Karpas-422 (cell line): ENCODE results near the gene SDR42E2. TPM values are rescaled to one million over a fixed set of nuclear protein-coding genes. Genes with fewer than 3 reads are reported as not detected.

Experiments used
- DNase-seq: peaks from one replicate; pipeline ENCODE4 v3.0.0-alpha.2; 2015
- H2AFZ ChIP-seq: fragments of 200-600 bp; sonication (generic); 2 replicates; pipeline ENCODE4 v1.6.1; 2014; ENCODE audit warnings: antibody characterized with exemption, low read length, mixed read lengths
- H3K27ac ChIP-seq: fragments of 200-600 bp; sonication (generic); 2 replicates; pipeline ENCODE4 v1.5.1; 2014; ENCODE audit warnings: mild to moderate bottlenecking, low read length, moderate library complexity
- H3K27me3 ChIP-seq: fragments of 200-600 bp; sonication (generic); 2 replicates; pipeline ENCODE4 v1.6.1; 2014; ENCODE audit warnings: low read length, mixed read lengths
- H3K36me3 ChIP-seq: fragments of 200-600 bp; sonication (generic); 2 replicates; pipeline ENCODE4 v1.6.1; 2014; ENCODE audit warnings: low read length, mixed read lengths; ENCODE audit not compliant: insufficient read depth
- H3K4me1 ChIP-seq: fragments of 200-600 bp; sonication (generic); 2 replicates; pipeline ENCODE4 v1.6.1; 2014; ENCODE audit warnings: mild to moderate bottlenecking, low read length, mixed read lengths
- H3K4me2 ChIP-seq: fragments of 200-600 bp; sonication (generic); 2 replicates; pipeline ENCODE4 v1.6.1; 2014; ENCODE audit warnings: low read length, low read depth, mild to moderate bottlenecking; ENCODE audit not compliant: poor library complexity, severe bottlenecking
- H3K4me3 ChIP-seq: fragments of 200-600 bp; sonication (generic); 2 replicates; pipeline ENCODE4 v1.5.1; 2014; ENCODE audit warnings: mild to moderate bottlenecking, antibody characterized with exemption, low read length, mixed read lengths
- H3K79me2 ChIP-seq: fragments of 200-600 bp; sonication (generic); 2 replicates; pipeline ENCODE4 v1.6.1; 2014; ENCODE audit warnings: mild to moderate bottlenecking, low read length, mixed read lengths
- H3K9ac ChIP-seq: fragments of 200-600 bp; sonication (generic); 2 replicates; pipeline ENCODE4 v1.6.0; 2014; ENCODE audit warnings: low read length
- H3K9me2 ChIP-seq: fragments of 200-600 bp; sonication (generic), shearing (Covaris generic); replicated peaks from 2 replicates; pipeline ENCODE4 v1.6.0; 2014; ENCODE audit warnings: mild to moderate bottlenecking, low read length, moderate library complexity; ENCODE audit not compliant: insufficient read depth
- H3K9me3 ChIP-seq: fragments of 300-700, 200-600 bp; sonication (generic); 2 replicates; pipeline ENCODE4 v1.6.1; 2014; ENCODE audit warnings: low read length, mixed read lengths
- H4K20me1 ChIP-seq: fragments of 200-600 bp; sonication (generic); 2 replicates; pipeline ENCODE4 v1.6.1; 2014; ENCODE audit warnings: mild to moderate bottlenecking, antibody characterized with exemption, low read length, low read depth; ENCODE audit not compliant: insufficient read depth
- total RNA-seq: library from RNA; depleted of rRNA; stranded (reverse); fragments of >200 nt; shearing (Covaris generic); gene quantifications from 2 replicates; pipeline ENCODE4 v1.2.3, GENCODE V29; 2014; ENCODE audit warnings: low replicate concordance

Gene SDR42E2
- total RNA-seq, 1 experiment from 2014 or later = not detected

- H4K20me1 ChIP-seq = no peaks in the 10 kb centered on the region
- H3K9ac ChIP-seq = peak overlapping the region; percentile 70
- H3K27me3 ChIP-seq = no peaks in the 10 kb centered on the region
- H3K4me2 ChIP-seq = peak overlapping the region; percentile 93
- peak overlapping the region; percentile 65 for H3K4me3 ChIP-seq
- peak; percentile 99 for DNase-seq
- no peaks in the 10 kb centered on the region for H3K9me2 ChIP-seq
- peaks cover 39% of the 10 kb centered on the region for H3K4me1 ChIP-seq
- peak overlapping the region; percentile 70 for H3K27ac ChIP-seq
- no peaks in the 10 kb centered on the region for H3K79me2 ChIP-seq
- H2AFZ ChIP-seq = peak overlapping the region; percentile 50; the same call in 1 of the 2 replicates
- H3K36me3 ChIP-seq = no peaks in the 10 kb centered on the region
- no peaks in the 10 kb centered on the region for H3K9me3 ChIP-seq
Observed at GRCh38 chr16:22190776-22191531, 28.6 kb downstream of the SDR42E2 start.

- H3K4me1 ChIP-seq = peaks cover 40% of the 10 kb centered on the region
- peak overlapping the region; percentile 70 for H3K27ac ChIP-seq
- H4K20me1 ChIP-seq = no peaks in the 10 kb centered on the region
- peak overlapping the region; percentile 65 for H3K4me3 ChIP-seq
- peak; percentile 71 for DNase-seq
- H3K36me3 ChIP-seq = no peaks in the 10 kb centered on the region
- H3K4me2 ChIP-seq = peak overlapping the region; percentile 93
- H3K79me2 ChIP-seq = no peaks in the 10 kb centered on the region
- H3K9me2 ChIP-seq = no peaks in the 10 kb centered on the region
- no peaks in the 10 kb centered on the region for H3K27me3 ChIP-seq
- no peaks in the 10 kb centered on the region for H3K9me3 ChIP-seq
- peak overlapping the region; percentile 70 for H3K9ac ChIP-seq
- H2AFZ ChIP-seq = peak overlapping the region; percentile 83
Observed at GRCh38 chr16:22191532-22192260, 29.4 kb downstream of the SDR42E2 start.

DNA sequence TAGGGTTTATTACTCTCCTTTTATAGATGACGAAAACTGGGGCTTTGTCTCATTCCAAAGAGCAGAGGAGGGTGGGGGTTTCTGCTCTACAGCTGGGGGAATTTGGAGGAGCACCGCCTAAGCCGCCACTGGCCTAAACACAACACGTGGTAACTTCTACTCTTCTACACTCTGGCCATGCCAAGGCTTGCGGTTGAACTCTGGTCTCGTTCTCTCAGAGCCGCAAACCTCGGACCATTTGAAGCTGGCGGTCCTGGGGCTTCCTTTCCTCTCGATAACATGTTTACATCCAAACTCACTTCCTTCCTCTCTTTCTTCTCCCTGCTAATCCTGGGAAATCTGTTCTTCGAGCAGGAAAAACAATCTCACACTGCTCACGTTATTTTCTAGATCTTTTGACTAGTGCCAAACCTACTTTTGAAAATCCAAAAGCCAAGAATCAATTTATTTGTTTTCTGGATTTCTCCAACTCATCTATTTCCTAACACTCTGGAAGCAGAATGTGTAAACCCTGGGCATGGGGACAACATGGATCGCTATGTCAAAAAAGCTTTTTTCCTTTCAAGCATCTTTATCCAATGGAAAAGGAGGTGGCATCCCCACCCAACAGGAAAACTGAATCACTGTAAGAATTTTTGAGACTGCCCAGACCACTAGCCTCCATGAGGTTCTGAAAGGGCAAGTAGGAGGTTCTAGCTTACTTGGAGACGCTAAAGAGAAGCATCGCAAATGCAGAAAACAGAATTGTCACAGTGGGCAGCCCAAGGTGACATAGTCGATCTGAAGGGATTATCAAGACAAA is 30.2 kb downstream of the SDR42E2 start:
- Histone ChIP-seq H2AFZ (peak overlapping the region; percentile 83), H3K4me3 (peak overlapping the region; percentile 65), H3K79me2 (no peaks in the 10 kb centered on the region), H3K27me3 (no peaks in the 10 kb centered on the region), H3K36me3 (no peaks in the 10 kb centered on the region), H3K4me1 (peaks cover 39% of the 10 kb centered on the region), H3K27ac (peak overlapping the region; percentile 70; the same call in 1 of the 2 replicates), H4K20me1 (no peaks in the 10 kb centered on the region), H3K9me2 (no peaks in the 10 kb centered on the region), H3K4me2 (peak overlapping the region; percentile 93), H3K9me3 (no peaks in the 10 kb centered on the region), H3K9ac (peak overlapping the region; percentile 70)
- no peak for DNase-seq

GRCh38 chr16:22193063-22193411 is 30.7 kb downstream of the SDR42E2 start:
- Histone ChIP-seq H4K20me1 (no peaks in the 10 kb centered on the region), H3K4me2 (no peak overlapping the region), H2AFZ (no peak overlapping the region), H3K4me3 (no peak overlapping the region), H3K27me3 (no peaks in the 10 kb centered on the region), H3K9me3 (no peaks in the 10 kb centered on the region), H3K27ac (no peak overlapping the region), H3K9ac (no peak overlapping the region), H3K4me1 (peaks cover 39% of the 10 kb centered on the region), H3K36me3 (no peaks in the 10 kb centered on the region), H3K9me2 (no peaks in the 10 kb centered on the region), H3K79me2 (no peaks in the 10 kb centered on the region)
- no peak for DNase-seq

- no peak overlapping the region for H3K27ac ChIP-seq
- peak overlapping the region; percentile 82; the same call in 1 of the 2 replicates for H3K4me3 ChIP-seq
- H3K79me2 ChIP-seq = no peaks in the 10 kb centered on the region
- no peak overlapping the region for H2AFZ ChIP-seq
- no peaks in the 10 kb centered on the region for H4K20me1 ChIP-seq
- H3K4me1 ChIP-seq = peaks cover 41% of the 10 kb centered on the region
- H3K27me3 ChIP-seq = no peaks in the 10 kb centered on the region
- peak overlapping the region; percentile 96 for H3K4me2 ChIP-seq
- no peaks in the 10 kb centered on the region for H3K36me3 ChIP-seq
- H3K9ac ChIP-seq = peak overlapping the region; percentile 34
- no peaks in the 10 kb centered on the region for H3K9me2 ChIP-seq
- no peak for DNase-seq
- H3K9me3 ChIP-seq = no peaks in the 10 kb centered on the region
Observed at GRCh38 chr16:22194707-22195444, 32.6 kb downstream of the SDR42E2 start.

- no peaks in the 10 kb centered on the region for H4K20me1 ChIP-seq
- no peaks in the 10 kb centered on the region for H3K79me2 ChIP-seq
- peak overlapping the region; percentile 82; the same call in 1 of the 2 replicates for H3K4me3 ChIP-seq
- no peaks in the 10 kb centered on the region for H3K27me3 ChIP-seq
- no peaks in the 10 kb centered on the region for H3K9me2 ChIP-seq
- H3K4me1 ChIP-seq = peaks cover 42% of the 10 kb centered on the region
- H3K36me3 ChIP-seq = no peaks in the 10 kb centered on the region
- no peaks in the 10 kb centered on the region for H3K9me3 ChIP-seq
- H3K27ac ChIP-seq = no peak overlapping the region
- H2AFZ ChIP-seq = no peak overlapping the region
- peak overlapping the region; percentile 34 for H3K9ac ChIP-seq
- no peak for DNase-seq
- peak overlapping the region; percentile 96 for H3K4me2 ChIP-seq
Observed at GRCh38 chr16:22195445-22195694, 33.1 kb downstream of the SDR42E2 start.

- H3K36me3 ChIP-seq = no peaks in the 10 kb centered on the region
- no peaks in the 10 kb centered on the region for H3K27me3 ChIP-seq
- peaks cover 42% of the 10 kb centered on the region for H3K4me1 ChIP-seq
- DNase-seq = peak; percentile 95
- peak overlapping the region; percentile 96 for H3K4me2 ChIP-seq
- peak overlapping the region; percentile 82 for H3K4me3 ChIP-seq
- H3K79me2 ChIP-seq = no peaks in the 10 kb centered on the region
- H3K27ac ChIP-seq = no peak overlapping the region
- no peaks in the 10 kb centered on the region for H3K9me2 ChIP-seq
- H3K9ac ChIP-seq = peak overlapping the region; percentile 72
- no peaks in the 10 kb centered on the region for H3K9me3 ChIP-seq
- H4K20me1 ChIP-seq = no peaks in the 10 kb centered on the region
- H2AFZ ChIP-seq = peak overlapping the region; percentile 98
Observed at GRCh38 chr16:22195695-22196558, 33.6 kb downstream of the SDR42E2 start.
